Transverse colon (tissue), 4 donors: Measurements from ENCODE around the gene SUOX. TPM values are rescaled to one million over a fixed set of nuclear protein-coding genes. Genes with fewer than 3 reads are reported as not detected.

Experiments
- DNase-seq: peaks from one replicate; pipeline ENCODE4 v3.0.0-alpha.2; 2019
- H3K27ac ChIP-seq, 4 donors: fragments of 200-600 bp; sonication (generic); 2 replicates each; pipeline ENCODE4 v1.5.1; 2016 to 2018; ENCODE audit warnings: inconsistent platforms in 4 of 4
- H3K27me3 ChIP-seq: fragments of 200-600 bp; sonication (generic); 2 replicates; pipeline ENCODE4 v1.5.1; 2017; ENCODE audit warnings: inconsistent platforms
- H3K36me3 ChIP-seq, 4 donors: fragments of 200-600 bp; sonication (generic); 2 replicates each; pipeline ENCODE4 v1.5.1; 2017 to 2019; ENCODE audit warnings: inconsistent platforms in 4 of 4
- H3K4me1 ChIP-seq, 4 donors: fragments of 200-600 bp; sonication (generic); 2 replicates each; pipeline ENCODE4 v1.5.1; 2017 to 2020; ENCODE audit warnings: inconsistent platforms in 4 of 4
- H3K4me3 ChIP-seq, 4 donors: fragments of 200-600 bp; sonication (generic); 1 replicate in 1 of 4; 2 replicates in 3 of 4; pipeline versions ENCODE4 v1.5.1 to v1.6.1; 2017 to 2019; ENCODE audit warnings: inconsistent platforms in 4 of 4
- H3K9me3 ChIP-seq, 2 donors: fragments of 200-600 bp; sonication (generic); 2 replicates each; pipeline ENCODE4 v1.5.1; 2017 to 2019; ENCODE audit warnings: inconsistent platforms in 2 of 2
- EP300 ChIP-seq: sonication (generic); formaldehyde crosslinking; IDR thresholded peaks from one replicate; pipeline ENCODE4 v1.6.1; 2017; ENCODE audit warnings: antibody characterized with exemption, low read depth
- POLR2A ChIP-seq: fragments of 450-650 bp; IDR thresholded peaks from one replicate; pipeline ENCODE4 v1.6.1; 2016; ENCODE audit warnings: antibody characterized with exemption, mild to moderate bottlenecking, moderate library complexity
- POLR2AphosphoS5 ChIP-seq, 3 donors: sonication (generic); formaldehyde crosslinking; IDR thresholded peaks; one replicate each; pipeline ENCODE4 v1.6.1; 2016; ENCODE audit warnings: antibody characterized with exemption in 3 of 3
- WGBS, 2 donors: methylation state at CpG; one replicate each; pipeline ENCODE4 v1.1.5; 2018; ENCODE audit warnings: low coverage in 1 of 2; 5-methylcytosine and 5-hydroxymethylcytosine counted together
- in situ Hi-C, 4 donors: fragments of 200-750 bp; cut with MboI; loops; one replicate each; pipeline versions ENCODE4 v1.15.0 to v1.15.1; 2017; ENCODE audit warnings: low sequenced_read_pairs in 3 of 4, low pct_ligation_motif_present in 1 of 4, low pct_unique_long_range_greater_than_20kb in 1 of 4
- intact Hi-C: fragments of 100-400 bp; cut with DNase I; formaldehyde crosslinking; loops from one replicate; pipeline ENCODE4 v1.15.1; 2023; ENCODE audit warnings: low total_unique reads
- total RNA-seq, 4 donors: library from RNA; depleted of rRNA; stranded (reverse); fragments of >200 nt; gene quantifications; one replicate each; pipeline ENCODE4 v1.1.0, GENCODE V29; 2016
- TF ChIP-seq, protein P1 (sequence below), 5 experiments: fragments of 200-600 bp in 3 of 5; fragments of 450-650 bp in 2 of 5; sonication (generic) in 3 of 5; IDR thresholded peaks; 1 replicate in 2 of 5; 2 replicates in 3 of 5; pipeline ENCODE4 v1.5.1; 2016 to 2017; ENCODE audit warnings: antibody characterized with exemption in 5 of 5, inconsistent platforms in 3 of 5, mild to moderate bottlenecking in 2 of 5, moderate library complexity in 1 of 5

SUOX gene
- total RNA-seq, 4 donors from 2014 or later = 30.1 to 45.3 (median 33.9) TPM

DNA sequence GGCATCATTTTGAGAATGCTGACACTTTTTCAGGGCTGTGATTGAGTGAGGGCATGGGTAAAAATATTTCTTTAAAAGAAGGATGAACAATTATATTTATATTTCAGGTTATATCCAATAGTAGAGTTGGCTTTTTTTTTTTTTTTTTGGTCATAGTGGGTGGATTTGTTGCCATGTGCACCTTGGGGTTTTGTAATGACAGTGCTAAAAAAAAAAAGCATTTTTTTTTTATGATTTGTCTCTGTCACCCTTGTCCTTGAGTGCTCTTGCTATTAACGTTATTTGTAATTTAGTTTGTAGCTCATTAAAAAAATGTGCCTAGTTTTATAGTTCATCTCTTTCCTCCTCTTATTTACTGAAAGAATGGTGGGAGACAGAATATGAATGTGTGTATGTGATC, 24.6 kb upstream of the SUOX start:
- WGBS, 2 donors = 7 to 22% methylated on average over 1 of the region's 1 CpG
- no peaks in the 10 kb centered on the region for H3K36me3 ChIP-seq
- intact Hi-C loops = no loop called here
- in situ Hi-C loops = no loop called here
- DNase-seq = no peak
- peak overlapping the region; percentile 93 to 98 (median 94) for H3K27ac ChIP-seq
- H3K4me1 ChIP-seq = peaks cover 8 to 48% (median 28%) of the 10 kb centered on the region in 4 donors
- H3K27me3 ChIP-seq = no peaks in the 10 kb centered on the region
- H3K4me3 ChIP-seq = peak overlapping the region in 3 of 4 donors; percentile 46 to 72 (median 57)
- H3K9me3 ChIP-seq = no peaks in the 10 kb centered on the region
- TF ChIP-seq, protein P1, sequence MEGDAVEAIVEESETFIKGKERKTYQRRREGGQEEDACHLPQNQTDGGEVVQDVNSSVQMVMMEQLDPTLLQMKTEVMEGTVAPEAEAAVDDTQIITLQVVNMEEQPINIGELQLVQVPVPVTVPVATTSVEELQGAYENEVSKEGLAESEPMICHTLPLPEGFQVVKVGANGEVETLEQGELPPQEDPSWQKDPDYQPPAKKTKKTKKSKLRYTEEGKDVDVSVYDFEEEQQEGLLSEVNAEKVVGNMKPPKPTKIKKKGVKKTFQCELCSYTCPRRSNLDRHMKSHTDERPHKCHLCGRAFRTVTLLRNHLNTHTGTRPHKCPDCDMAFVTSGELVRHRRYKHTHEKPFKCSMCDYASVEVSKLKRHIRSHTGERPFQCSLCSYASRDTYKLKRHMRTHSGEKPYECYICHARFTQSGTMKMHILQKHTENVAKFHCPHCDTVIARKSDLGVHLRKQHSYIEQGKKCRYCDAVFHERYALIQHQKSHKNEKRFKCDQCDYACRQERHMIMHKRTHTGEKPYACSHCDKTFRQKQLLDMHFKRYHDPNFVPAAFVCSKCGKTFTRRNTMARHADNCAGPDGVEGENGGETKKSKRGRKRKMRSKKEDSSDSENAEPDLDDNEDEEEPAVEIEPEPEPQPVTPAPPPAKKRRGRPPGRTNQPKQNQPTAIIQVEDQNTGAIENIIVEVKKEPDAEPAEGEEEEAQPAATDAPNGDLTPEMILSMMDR (IDR thresholded peaks at IDR 0.05) = no peak
- TF ChIP-seq POLR2AphosphoS5 (IDR thresholded peaks at IDR 0.05) (no peak), EP300 (no peak), POLR2A (no peak)

DNA sequence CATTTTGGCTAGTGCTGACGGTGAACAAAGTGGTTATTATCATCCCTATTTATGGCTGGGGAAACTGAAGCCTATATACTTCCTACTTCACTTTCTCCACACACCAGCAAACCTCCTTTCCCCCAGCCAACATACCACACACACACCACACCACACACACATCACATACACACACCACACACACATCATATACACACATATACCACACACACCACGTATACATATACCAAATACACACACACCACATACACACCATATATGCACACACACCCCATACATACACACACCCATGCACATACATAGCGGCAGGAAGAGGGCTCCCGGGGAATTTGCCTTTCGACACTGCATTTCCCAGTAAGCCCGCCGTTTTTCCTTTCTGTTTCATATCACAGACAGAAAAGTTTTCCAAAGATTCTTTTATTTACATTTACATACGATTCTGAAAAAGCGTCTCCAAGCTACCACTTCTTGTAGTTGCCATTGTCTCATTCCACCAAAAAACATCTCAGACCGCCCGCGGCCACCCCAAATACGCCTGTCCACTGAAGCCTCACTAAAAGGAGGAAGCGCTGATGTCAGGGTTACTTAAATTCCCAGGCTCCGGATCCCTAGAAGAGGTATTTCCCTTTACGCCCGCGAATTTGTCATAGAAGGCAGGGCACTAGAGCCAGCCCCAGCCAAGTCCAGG, 24.0 kb upstream of the SUOX start:
- in situ Hi-C loops (no loop called here), intact Hi-C loops (no loop called here)
- Histone ChIP-seq H3K27ac (peak overlapping the region; percentile 93 to 98 (median 94)), H3K9me3 (no peaks in the 10 kb centered on the region), H3K36me3 (no peaks in the 10 kb centered on the region), H3K4me3 (peak overlapping the region; percentile 11 to 72 (median 52)), H3K27me3 (no peaks in the 10 kb centered on the region), H3K4me1 (peaks cover 8 to 48% (median 29%) of the 10 kb centered on the region in 4 donors)
- 0 to 2% methylated on average over 6 to 18 of the region's 18 CpGs for WGBS, 2 donors
- TF ChIP-seq POLR2A (peak; percentile 68), POLR2AphosphoS5 (IDR thresholded peaks at IDR 0.05) (peak; percentile 88 to 90 (median 90)), EP300 (no peak)
- DNase-seq = peak; percentile 18

DNA sequence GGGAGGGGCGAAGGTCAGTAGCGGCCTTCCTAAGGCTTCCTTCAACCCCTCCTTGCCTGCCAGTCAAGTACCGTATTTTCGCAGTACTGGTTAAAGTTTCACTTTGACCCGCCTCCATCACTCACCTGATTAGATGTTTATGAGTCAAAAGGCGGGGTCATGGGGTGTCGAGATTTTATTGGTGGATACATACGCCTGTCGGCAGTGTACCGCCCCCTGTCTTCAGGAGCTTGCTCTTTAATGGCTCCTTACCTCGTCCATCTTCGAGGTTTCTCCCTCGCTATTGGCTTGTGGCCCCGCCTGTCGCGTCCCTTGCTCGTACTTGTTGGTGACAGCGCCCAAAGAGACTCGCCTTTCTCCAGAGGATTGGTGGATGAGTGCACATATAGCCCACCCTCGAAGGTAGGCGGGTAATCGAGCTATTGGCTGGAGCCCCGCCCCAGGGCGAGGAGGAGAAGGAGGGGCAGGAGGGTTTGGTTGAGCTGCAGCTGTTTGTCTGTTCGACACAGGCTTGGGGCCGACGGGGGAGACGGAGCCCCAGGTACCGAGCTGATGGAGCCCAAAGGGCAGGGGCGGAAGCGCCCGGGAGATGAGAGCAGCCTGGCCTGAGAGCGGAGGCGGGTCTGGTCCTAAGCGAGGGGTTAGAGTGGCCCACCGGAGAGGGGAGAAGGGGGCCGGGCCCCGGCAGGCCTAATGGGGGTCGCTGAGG, 23.3 kb upstream of the SUOX start, which contains the start of gene RAB5B:
TSS of gene RAB5B (plus strand) at position 480 of the 709 bp plus-strand sequence. CDS start 12,883 bp downstream, outside the sequence.
- WGBS, 2 donors = 1% methylated on average over 38 of the region's 39 CpGs; no CpG with 5 or more reads in 1 of the 2 donors
- DNase-seq = peak; percentile 99
- Histone ChIP-seq H3K4me1 (peaks cover 8 to 54% (median 30%) of the 10 kb centered on the region in 4 donors), H3K27me3 (no peaks in the 10 kb centered on the region), H3K27ac (peak within 1 kb of the TSS; percentile 95 to 99 (median 98)), H3K9me3 (no peaks in the 10 kb centered on the region), H3K36me3 (no peaks in the 10 kb centered on the region), H3K4me3 (peak within 1 kb of the TSS; percentile 80 to 99 (median 92))
- TF ChIP-seq, protein P1 (IDR thresholded peaks at IDR 0.05) = peak in 3 of 5 experiments; percentile 23 to 58 (median 30)
- peak; percentile 99 for TF ChIP-seq POLR2A
- TF ChIP-seq POLR2AphosphoS5 (IDR thresholded peaks at IDR 0.05) = peak; percentile 98 to 99 (median 98)
- no peak for TF ChIP-seq EP300
- intact Hi-C loops = no loop called here
- in situ Hi-C loops = no loop called here

DNA sequence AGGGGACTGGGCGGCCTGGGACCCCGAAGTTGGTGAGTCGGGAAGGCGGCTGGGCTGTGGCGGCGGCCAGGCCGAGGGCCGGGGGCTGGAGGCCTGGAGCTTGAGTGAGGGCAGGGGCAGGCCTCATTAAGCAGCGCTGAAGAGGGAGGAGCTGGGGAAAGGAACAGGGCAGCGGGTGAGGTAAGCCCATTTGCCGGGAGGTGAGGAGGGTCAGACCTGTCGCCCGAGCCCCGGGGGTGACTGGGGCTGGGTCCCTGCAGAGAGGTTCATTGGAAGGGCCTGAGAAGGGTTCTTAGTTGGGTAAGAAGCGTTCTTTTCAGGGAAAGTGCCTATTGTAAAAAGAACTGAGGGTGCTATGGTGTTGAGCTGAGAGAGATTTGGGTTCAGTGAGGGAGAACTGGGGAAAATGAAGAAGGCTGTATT, 22.8 kb upstream of the SUOX start:
- H3K36me3 ChIP-seq = no peaks in the 10 kb centered on the region
- H3K4me1 ChIP-seq = peaks cover 8 to 54% (median 30%) of the 10 kb centered on the region in 4 donors
- H3K9me3 ChIP-seq = no peaks in the 10 kb centered on the region
- no peaks in the 10 kb centered on the region for H3K27me3 ChIP-seq
- in situ Hi-C loops = no loop called here
- WGBS, 2 donors = 0% methylated on average over 10 to 15 of the region's 15 CpGs
- peak; percentile 66 for DNase-seq
- H3K27ac ChIP-seq = peak overlapping the region; percentile 93 to 99 (median 98)
- intact Hi-C loops = no loop called here
- TF ChIP-seq, protein P1 (IDR thresholded peaks at IDR 0.05) = no peak
- no peak for TF ChIP-seq POLR2AphosphoS5 (IDR thresholded peaks at IDR 0.05)
- TF ChIP-seq POLR2A = no peak
- TF ChIP-seq EP300 = no peak
- peak overlapping the region; percentile 80 to 99 (median 92) for H3K4me3 ChIP-seq
